ENCODE results near the gene LBHD1.

The LBHD1 gene

GRCh38 chr11:62613291-62613778 is 58.7 kb downstream of the LBHD1 start:
- DNase-seq = no peak

All from CD4-positive, alpha-beta T cell treated with Interleukin-17A for 4 hours (primary cell).